Activated naive CD8-positive, alpha-beta T cell treated with anti-CD3 and anti-CD28 coated beads, Interleukin-2, amount 10 ng/mL, durations not matched to agents 7 days and 5 days (primary cell): ENCODE data around the gene GTF3C1. TPM values are rescaled to one million over a fixed set of nuclear protein-coding genes. Genes with fewer than 3 reads are reported as not detected.
A peak's percentile ranks its signal among the peaks of the same experiment; 100 is the strongest.
"Not testable (repeated sequence)": the region's sequence is repeated elsewhere in the genome, so short reads cannot be mapped to it uniquely, and the experiment has no call there.

Experiments used
- ATAC-seq: fragments of 150-1000 bp; cut with Tn5 transposase; one replicate; pipeline ENCODE4 v1.10.0; 2021; ENCODE audit warnings: low read depth, moderate library complexity
- POLR2A ChIA-PET: fragments of 350-600 bp; sonication (Branson Sonifier 250); formaldehyde crosslinking; loops from one replicate; lab custom pipeline; 2021; ENCODE audit warnings: antibody characterized with exemption; lab: Charles Lee
- DNase-seq: peaks from one replicate; pipeline ENCODE4 v3.0.0; 2021
- H3K27ac Mint-ChIP-seq: one replicate; pipeline ENCODE4 v1.8.0; 2022; ENCODE audit warnings: mild to moderate bottlenecking, mixed read lengths
- H3K27me3 Mint-ChIP-seq: one replicate; pipeline ENCODE4 v1.8.0; 2022; ENCODE audit warnings: mild to moderate bottlenecking, moderate library complexity, mixed read lengths
- H3K36me3 Mint-ChIP-seq: one replicate; pipeline ENCODE4 v1.8.0; 2021; ENCODE audit warnings: mild to moderate bottlenecking, mixed read lengths
- H3K4me1 Mint-ChIP-seq: one replicate; pipeline ENCODE4 v1.8.0; 2021; ENCODE audit warnings: mixed read lengths
- H3K4me3 Mint-ChIP-seq: one replicate; pipeline ENCODE4 v1.8.0; 2022; ENCODE audit warnings: mild to moderate bottlenecking, moderate library complexity, mixed read lengths
- H3K9me3 Mint-ChIP-seq: one replicate; pipeline ENCODE4 v1.8.0; 2021; ENCODE audit warnings: mixed read lengths
- total RNA-seq, 2 experiments: library from RNA; stranded (reverse); gene quantifications; one replicate each; pipeline ENCODE4 v1.2.3, GENCODE V29; 2021

Gene GTF3C1
- total RNA-seq, 2 experiments from 2014 or later = 55.3 to 56.1 TPM

- ATAC-seq (no peak), DNase-seq (peak; percentile 31)
- POLR2A ChIA-PET = interaction anchor here (1.6 kb wide), 1 partner anchor 42 kb away, joined by 25 read pairs; the partner anchor contains the start of gene IL21R
- H3K27me3 Mint-ChIP-seq = no peaks in the 10 kb centered on the region
- peaks cover 38% of the 10 kb centered on the region for H3K4me1 Mint-ChIP-seq
- H3K4me3 Mint-ChIP-seq = no peak overlapping the region
- peak overlapping the region; percentile 93 for H3K27ac Mint-ChIP-seq
- H3K9me3 Mint-ChIP-seq = peaks cover 9% of the 10 kb centered on the region
- peaks cover 65% of the 10 kb centered on the region for H3K36me3 Mint-ChIP-seq
Measured at GRCh38 chr16:27445502-27446175, 104.1 kb downstream of the GTF3C1 start.

GRCh38 chr16:27444470-27444869, 105.2 kb downstream of the GTF3C1 start:
- Mint-ChIP-seq H3K36me3 (peaks cover 67% of the 10 kb centered on the region), H3K4me1 (peaks cover 30% of the 10 kb centered on the region), H3K4me3 (no peak overlapping the region), H3K27ac (no peak overlapping the region), H3K9me3 (peaks cover 9% of the 10 kb centered on the region), H3K27me3 (no peaks in the 10 kb centered on the region)
- no peak for ATAC-seq
- peak; percentile 25 for DNase-seq
- POLR2A ChIA-PET = no interaction called here

GRCh38 chr16:27444015-27444414, 105.7 kb downstream of the GTF3C1 start:
- no peak for DNase-seq
- ATAC-seq = no peak
- Mint-ChIP-seq H3K27me3 (no peaks in the 10 kb centered on the region), H3K4me1 (peaks cover 30% of the 10 kb centered on the region), H3K27ac (no peak overlapping the region), H3K9me3 (peaks cover 10% of the 10 kb centered on the region), H3K4me3 (no peak overlapping the region), H3K36me3 (peaks cover 72% of the 10 kb centered on the region)
- POLR2A ChIA-PET = no interaction called here

GRCh38 chr16:27441998-27442397, 107.7 kb downstream of the GTF3C1 start:
- DNase-seq = no peak
- no peak overlapping the region for H3K4me3 Mint-ChIP-seq
- ATAC-seq = no peak
- H3K9me3 Mint-ChIP-seq = peaks cover 7% of the 10 kb centered on the region
- POLR2A ChIA-PET = no interaction called here
- no peak overlapping the region for H3K27ac Mint-ChIP-seq
- H3K4me1 Mint-ChIP-seq = peaks cover 17% of the 10 kb centered on the region
- H3K27me3 Mint-ChIP-seq = no peaks in the 10 kb centered on the region
- H3K36me3 Mint-ChIP-seq = peaks cover 64% of the 10 kb centered on the region

GRCh38 chr16:27441276-27441675, 108.4 kb downstream of the GTF3C1 start:
- no peak overlapping the region for H3K4me3 Mint-ChIP-seq
- no peaks in the 10 kb centered on the region for H3K27me3 Mint-ChIP-seq
- peaks cover 63% of the 10 kb centered on the region for H3K36me3 Mint-ChIP-seq
- H3K9me3 Mint-ChIP-seq = peaks cover 7% of the 10 kb centered on the region
- POLR2A ChIA-PET = interaction anchor here (0.7 kb wide), 1 partner anchor 34 kb away, joined by 3 read pairs; no protein-coding TSS in a partner anchor
- peak overlapping the region; percentile 21 for H3K27ac Mint-ChIP-seq
- no peak for ATAC-seq
- H3K4me1 Mint-ChIP-seq = peaks cover 10% of the 10 kb centered on the region
- DNase-seq = peak; percentile 10

GRCh38 chr16:27439271-27440018, 110.3 kb downstream of the GTF3C1 start:
- ATAC-seq = no peak
- H3K4me3 Mint-ChIP-seq = no peak overlapping the region
- H3K27ac Mint-ChIP-seq = peak overlapping the region; percentile 43
- POLR2A ChIA-PET = no interaction called here
- peaks cover 51% of the 10 kb centered on the region for H3K36me3 Mint-ChIP-seq
- DNase-seq = peak; percentile 16
- H3K27me3 Mint-ChIP-seq = no peaks in the 10 kb centered on the region
- peaks cover 1% of the 10 kb centered on the region for H3K9me3 Mint-ChIP-seq
- peaks cover 6% of the 10 kb centered on the region for H3K4me1 Mint-ChIP-seq

- Mint-ChIP-seq H3K36me3 (peaks cover 38% of the 10 kb centered on the region), H3K9me3 (peaks cover 1% of the 10 kb centered on the region), H3K4me3 (no peak overlapping the region), H3K27me3 (no peaks in the 10 kb centered on the region), H3K27ac (no peak overlapping the region), H3K4me1 (peaks cover 9% of the 10 kb centered on the region)
- ATAC-seq (no peak), DNase-seq (peak; percentile 4)
- POLR2A ChIA-PET = interaction anchor here (1.2 kb wide), 1 partner anchor 31 kb away, joined by 5 read pairs; no protein-coding TSS in a partner anchor
Measured at GRCh38 chr16:27437946-27438345, 111.8 kb downstream of the GTF3C1 start.

- H3K27me3 Mint-ChIP-seq = no peaks in the 10 kb centered on the region
- ATAC-seq (no peak), DNase-seq (peak; percentile 20)
- H3K27ac Mint-ChIP-seq = no peak overlapping the region
- H3K4me3 Mint-ChIP-seq = no peak overlapping the region
- peaks cover 35% of the 10 kb centered on the region for H3K36me3 Mint-ChIP-seq
- H3K9me3 Mint-ChIP-seq = peaks cover 1% of the 10 kb centered on the region
- peaks cover 14% of the 10 kb centered on the region for H3K4me1 Mint-ChIP-seq
- POLR2A ChIA-PET = interaction anchor here (1.2 kb wide), 1 partner anchor 30 kb away, joined by 5 read pairs; no protein-coding TSS in a partner anchor
Measured at GRCh38 chr16:27436921-27437650, 112.6 kb downstream of the GTF3C1 start.

GRCh38 chr16:27436065-27436464, 113.6 kb downstream of the GTF3C1 start:
- Mint-ChIP-seq H3K9me3 (peaks cover 1% of the 10 kb centered on the region), H3K27ac (peak overlapping the region; percentile 3), H3K4me3 (no peak overlapping the region), H3K27me3 (no peaks in the 10 kb centered on the region), H3K4me1 (peaks cover 14% of the 10 kb centered on the region), H3K36me3 (peaks cover 31% of the 10 kb centered on the region)
- DNase-seq (no peak), ATAC-seq (no peak)
- POLR2A ChIA-PET = no interaction called here

- H3K9me3 Mint-ChIP-seq, H3K4me3 Mint-ChIP-seq, POLR2A ChIA-PET, ATAC-seq, H3K27ac Mint-ChIP-seq, H3K27me3 Mint-ChIP-seq: not testable (repeated sequence)
- DNase-seq = peak; percentile 3
- Mint-ChIP-seq H3K4me1 (peaks cover 17% of the 10 kb centered on the region), H3K36me3 (peaks cover 31% of the 10 kb centered on the region)
Measured at GRCh38 chr16:27435146-27435545, 114.6 kb downstream of the GTF3C1 start.

- POLR2A ChIA-PET = interaction anchor here (1.4 to 1.5 kb wide), 2 partner anchors 12 to 56 kb away, joined by 4 to 5 read pairs; no protein-coding TSS in a partner anchor
- Mint-ChIP-seq H3K36me3 (peaks cover 30% of the 10 kb centered on the region), H3K27ac (peak overlapping the region; percentile 42), H3K9me3 (peaks cover 1% of the 10 kb centered on the region), H3K4me1 (peaks cover 17% of the 10 kb centered on the region), H3K27me3 (no peaks in the 10 kb centered on the region), H3K4me3 (no peak overlapping the region)
- ATAC-seq = no peak
- peak; percentile 15 for DNase-seq
Measured at GRCh38 chr16:27434141-27435051, 115.3 kb downstream of the GTF3C1 start.

- Mint-ChIP-seq H3K4me3 (no peak overlapping the region), H3K36me3 (peaks cover 28% of the 10 kb centered on the region), H3K4me1 (peaks cover 18% of the 10 kb centered on the region), H3K9me3 (no peaks in the 10 kb centered on the region), H3K27ac (peak overlapping the region; percentile 49), H3K27me3 (no peaks in the 10 kb centered on the region)
- ATAC-seq (no peak), DNase-seq (no peak)
- POLR2A ChIA-PET = interaction anchor here (1.4 to 1.5 kb wide), 2 partner anchors 13 to 55 kb away, joined by 4 to 5 read pairs; no protein-coding TSS in a partner anchor
Measured at GRCh38 chr16:27433636-27434035, 116.1 kb downstream of the GTF3C1 start.
